Stimulated activated naive CD4-positive, alpha-beta T cell treated with Interleukin-2 at 50 U/mL for 16 hours (primary cell): ENCODE results near the gene MPST.

ENCODE experiments used
- DNase-seq: peaks from one replicate; lab custom pipeline; 2025; lab: John Stamatoyannopoulos, UW

The MPST gene

GRCh38 chr22:37079158-37079557, 59.6 kb downstream of the MPST start:
- no peak for DNase-seq
